GM21737 (cell line): Measurements from ENCODE around the gene UBE2L5.
A peak's percentile ranks its signal among the peaks of the same experiment; 100 is the strongest.

Experiments
- ATAC-seq: cut with Tn5 transposase; IDR thresholded peaks from one replicate; pipeline ENCODE4 v1.9.1; 2021; ENCODE audit warnings: mild to moderate bottlenecking, moderate library complexity; ENCODE audit not compliant: unreplicated experiment

Gene UBE2L5

GRCh38 chr13:30422054-30422839, at the start of gene UBE2L5:
UBE2L5 (plus strand) TSS chr13:30422493; CDS start chr13:30427991, 5,498 bp downstream.
- ATAC-seq, result peak; percentile 62

- peak; percentile 19 for ATAC-seq
Measured at GRCh38 chr13:30373727-30374126, 48.6 kb upstream of the UBE2L5 start.

- ATAC-seq, result no peak
Measured at GRCh38 chr13:30375265-30375835, 46.9 kb upstream of the UBE2L5 start.

GRCh38 chr13:30376426-30377311, 45.6 kb upstream of the UBE2L5 start:
- ATAC-seq, result peak; percentile 46

- no peak for ATAC-seq
Measured at GRCh38 chr13:30377312-30377685, 45.0 kb upstream of the UBE2L5 start.

- ATAC-seq, result no peak
Measured at GRCh38 chr13:30378191-30378590, 44.1 kb upstream of the UBE2L5 start.

- ATAC-seq, result no peak
Measured at GRCh38 chr13:30381049-30381448, 41.2 kb upstream of the UBE2L5 start.

- ATAC-seq, result no peak
Measured at GRCh38 chr13:30382836-30383525, 39.3 kb upstream of the UBE2L5 start.

- ATAC-seq, result no peak
Measured at GRCh38 chr13:30388406-30389283, 33.6 kb upstream of the UBE2L5 start.

GRCh38 chr13:30391956-30392680, 30.2 kb upstream of the UBE2L5 start:
- ATAC-seq, result no peak

GRCh38 chr13:30392681-30393045, 29.6 kb upstream of the UBE2L5 start:
- ATAC-seq, result no peak

- ATAC-seq, result peak; percentile 56
Measured at GRCh38 chr13:30394751-30395191, 27.5 kb upstream of the UBE2L5 start.

- ATAC-seq, result peak; percentile 52
Measured at GRCh38 chr13:30395192-30396158, 26.8 kb upstream of the UBE2L5 start.

- ATAC-seq, result no peak
Measured at GRCh38 chr13:30396434-30397075, 25.7 kb upstream of the UBE2L5 start.

GRCh38 chr13:30398601-30399072, 23.7 kb upstream of the UBE2L5 start:
- no peak for ATAC-seq

- ATAC-seq, result no peak
Measured at GRCh38 chr13:30400376-30400775, 21.9 kb upstream of the UBE2L5 start.

GRCh38 chr13:30401347-30401746, 20.9 kb upstream of the UBE2L5 start:
- ATAC-seq, result no peak

GRCh38 chr13:30403456-30403855, 18.8 kb upstream of the UBE2L5 start:
- no peak for ATAC-seq
